Measurements from ENCODE around the gene GGA1. TPM values are rescaled to one million over a fixed set of nuclear protein-coding genes. Genes with fewer than 3 reads are reported as not detected.

Gene GGA1
- total and polyA plus RNA-seq, 2 donors, result 29.3 to 45.4 TPM

DNA sequence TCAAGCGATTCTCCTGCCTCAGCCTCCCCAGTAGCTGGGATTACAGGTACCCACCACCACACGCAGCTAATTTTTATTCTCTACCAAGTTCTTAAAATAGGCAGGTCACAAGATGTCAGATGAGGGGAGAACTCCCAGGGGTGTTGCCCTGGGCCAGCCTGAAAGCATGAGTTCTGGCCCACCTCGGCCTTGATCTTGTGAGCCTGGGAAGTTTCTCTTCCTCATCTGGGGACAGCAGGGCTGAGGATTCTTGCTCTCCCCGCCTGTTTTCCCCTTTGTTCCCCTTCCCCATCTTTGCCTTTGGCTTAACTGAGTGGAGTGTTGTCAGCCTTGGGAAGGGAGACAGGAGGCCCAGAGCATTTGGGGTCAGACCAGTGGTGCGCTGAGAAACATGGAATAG, 53.4 kb downstream of the GGA1 start:
- WGBS, result 88% methylated on average over 5 of the region's 5 CpGs
- Histone ChIP-seq H3K36me3 (ENCODE audit: insufficient read depth) (no peaks in the 10 kb centered on the region), H3K4me1 (ENCODE audit: insufficient read depth) (no peaks in the 10 kb centered on the region), H3K4me3 (ENCODE audit: low read depth, low read length) (no peak overlapping the region), H3K27ac (ENCODE audit: low read depth) (peak overlapping the region; percentile 26)
- no peak for DNase-seq (ENCODE audit: extremely low spot score)

GRCh38 chr22:37663521-37664140, 55.0 kb downstream of the GGA1 start:
- Histone ChIP-seq H3K4me3 (ENCODE audit: low read depth, low read length) (no peak overlapping the region), H3K4me1 (ENCODE audit: insufficient read depth) (no peaks in the 10 kb centered on the region), H3K27ac (ENCODE audit: low read depth) (no peak overlapping the region), H3K36me3 (ENCODE audit: insufficient read depth) (no peaks in the 10 kb centered on the region)
- 64% methylated on average over 16 of the region's 16 CpGs for WGBS
- no peak for DNase-seq (ENCODE audit: extremely low spot score)

DNA sequence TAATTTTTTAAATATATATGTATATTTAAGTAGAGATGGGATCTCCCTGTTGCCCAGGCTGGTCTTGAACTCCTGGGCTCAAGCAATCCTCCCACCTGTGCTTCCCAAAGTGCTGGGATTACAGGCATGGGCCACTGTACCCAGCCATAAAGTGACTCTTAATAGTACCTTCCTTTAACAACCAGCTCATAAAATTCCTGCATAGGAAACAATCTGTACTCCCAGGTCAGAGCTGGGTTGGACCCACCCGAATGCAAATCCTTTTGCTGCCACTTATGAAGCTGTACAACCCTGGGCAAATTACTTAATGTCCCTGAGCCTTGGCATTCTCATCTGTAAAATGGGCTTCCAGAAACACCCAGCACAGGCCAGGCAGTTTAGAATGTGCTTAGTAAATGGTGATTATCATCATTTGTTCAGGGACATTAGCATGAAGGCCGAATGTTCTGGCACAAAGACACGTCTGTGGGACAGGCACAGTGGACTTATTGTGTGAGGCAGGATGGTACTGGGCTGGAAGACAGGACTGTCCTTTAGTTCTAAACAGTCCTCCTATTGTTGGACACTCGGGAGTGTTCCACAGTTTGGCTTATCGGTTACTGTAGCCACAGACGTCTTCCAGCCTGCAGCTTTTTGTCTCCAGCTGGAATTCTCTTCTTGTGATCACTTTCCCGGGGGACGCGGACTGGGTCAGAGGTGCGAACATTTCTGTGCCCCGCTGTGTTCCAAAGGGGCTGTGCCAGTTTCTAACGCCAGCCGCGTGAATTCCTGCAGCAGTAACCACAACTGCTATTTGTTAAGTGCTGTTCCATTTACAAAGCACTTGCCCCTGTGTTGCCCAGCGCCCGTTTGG, 55.8 kb downstream of the GGA1 start:
- DNase-seq (ENCODE audit: extremely low spot score), result no peak
- WGBS, result 76% methylated on average over 16 of the region's 16 CpGs
- H3K4me3 ChIP-seq (ENCODE audit: low read depth, low read length), result no peak overlapping the region
- no peaks in the 10 kb centered on the region for H3K36me3 ChIP-seq (ENCODE audit: insufficient read depth)
- H3K27ac ChIP-seq (ENCODE audit: low read depth), result no peak overlapping the region
- no peaks in the 10 kb centered on the region for H3K4me1 ChIP-seq (ENCODE audit: insufficient read depth)

GRCh38 chr22:37665487-37665886, 56.9 kb downstream of the GGA1 start:
- Histone ChIP-seq H3K4me1 (ENCODE audit: insufficient read depth) (no peaks in the 10 kb centered on the region), H3K36me3 (ENCODE audit: insufficient read depth) (no peaks in the 10 kb centered on the region), H3K4me3 (ENCODE audit: low read depth, low read length) (no peak overlapping the region), H3K27ac (ENCODE audit: low read depth) (no peak overlapping the region)
- WGBS, result 92% methylated on average over 24 of the region's 24 CpGs
- DNase-seq (ENCODE audit: extremely low spot score), result no peak

DNA sequence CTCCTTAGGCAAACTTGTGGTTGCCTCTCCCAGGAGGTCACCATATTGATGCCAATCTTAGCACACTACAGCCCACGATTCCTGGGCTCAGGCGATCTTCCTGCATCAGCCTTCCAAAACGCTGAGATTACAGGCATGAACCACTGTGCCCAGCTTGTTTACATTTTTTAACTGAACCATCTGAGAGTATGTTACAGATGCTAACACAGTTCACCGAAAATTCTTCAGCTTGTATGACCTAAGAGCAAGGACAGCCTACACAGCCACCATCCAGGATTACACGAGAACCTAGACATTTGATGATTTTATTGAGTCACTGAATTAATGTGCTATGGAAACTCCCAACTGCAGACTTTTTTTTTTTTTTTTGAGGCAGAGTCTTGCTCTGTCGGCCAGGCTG, 61.0 kb downstream of the GGA1 start:
- H3K4me3 ChIP-seq (ENCODE audit: low read depth, low read length), result no peak overlapping the region
- 47% methylated on average over 6 of the region's 6 CpGs for WGBS
- no peaks in the 10 kb centered on the region for H3K36me3 ChIP-seq (ENCODE audit: insufficient read depth)
- H3K27ac ChIP-seq (ENCODE audit: low read depth), result no peak overlapping the region
- no peak for DNase-seq (ENCODE audit: extremely low spot score)
- H3K4me1 ChIP-seq (ENCODE audit: insufficient read depth), result no peaks in the 10 kb centered on the region

DNA sequence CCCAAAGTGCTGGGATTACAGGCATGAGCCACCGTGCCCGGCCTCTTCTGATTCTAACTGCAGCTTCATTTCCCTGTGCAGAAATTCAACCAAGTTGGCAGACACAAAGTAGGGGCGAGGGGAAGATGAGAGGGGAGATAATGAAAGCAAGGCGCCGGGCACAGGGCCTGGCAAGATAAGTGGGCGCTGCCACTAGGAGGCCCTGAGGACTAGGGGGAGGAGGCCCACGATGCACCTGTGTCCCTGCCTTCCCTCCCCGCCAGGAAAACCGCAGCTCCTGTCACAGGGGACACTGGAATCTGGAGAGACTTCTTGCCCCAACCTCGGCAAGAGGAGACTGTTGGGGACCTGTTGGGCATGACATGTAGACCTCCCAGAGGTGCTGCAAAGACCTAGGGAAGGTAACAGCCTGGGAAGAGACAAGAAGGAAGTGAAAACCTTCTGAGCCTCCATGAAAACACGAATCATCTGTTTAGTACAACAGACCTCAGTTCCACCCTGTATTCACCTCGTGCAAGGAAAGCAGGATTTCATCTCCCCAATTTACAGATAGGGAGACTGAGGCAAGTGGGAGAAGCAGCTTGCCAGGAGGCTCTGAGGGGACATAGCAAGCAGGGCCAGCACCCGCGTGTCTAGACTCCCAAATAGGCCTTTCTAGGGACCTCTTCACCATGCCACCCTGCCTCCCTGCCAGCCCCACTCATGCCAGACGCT, 63.7 kb downstream of the GGA1 start:
- DNase-seq (ENCODE audit: extremely low spot score), result no peak
- WGBS, result 74% methylated on average over 15 of the region's 15 CpGs
- Histone ChIP-seq H3K36me3 (ENCODE audit: insufficient read depth) (no peaks in the 10 kb centered on the region), H3K4me1 (ENCODE audit: insufficient read depth) (peaks cover 1% of the 10 kb centered on the region), H3K4me3 (ENCODE audit: low read depth, low read length) (no peak overlapping the region), H3K27ac (ENCODE audit: low read depth) (no peak overlapping the region)

DNA sequence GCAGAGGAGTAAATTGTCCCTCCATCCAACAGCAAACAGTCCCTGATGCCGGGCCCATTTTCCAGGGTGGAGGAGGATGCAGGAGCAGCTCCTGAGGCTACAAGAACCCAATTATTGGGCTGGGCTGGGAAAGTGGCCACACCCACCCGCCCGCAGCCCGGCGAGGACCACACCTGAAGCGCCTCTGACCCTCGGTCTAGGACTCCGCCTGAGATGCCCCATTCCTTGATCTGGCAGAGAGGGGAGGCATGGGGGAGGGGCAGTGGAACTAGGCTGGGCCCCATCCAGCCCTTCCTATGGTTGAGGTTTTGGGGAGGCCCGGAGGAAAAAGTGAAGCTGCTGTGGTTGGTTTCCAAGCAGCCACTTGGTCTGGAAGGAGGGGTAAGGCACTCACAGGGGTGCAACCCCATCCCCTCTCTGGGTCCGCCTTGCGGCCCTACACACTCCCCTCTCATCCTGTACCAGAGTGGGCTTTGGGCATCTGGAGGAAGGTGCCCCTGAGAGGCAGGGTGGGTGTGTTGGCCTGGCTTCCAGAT, 64.4 kb downstream of the GGA1 start:
- Histone ChIP-seq H3K4me3 (ENCODE audit: low read depth, low read length) (no peak overlapping the region), H3K4me1 (ENCODE audit: insufficient read depth) (peaks cover 1% of the 10 kb centered on the region), H3K36me3 (ENCODE audit: insufficient read depth) (no peaks in the 10 kb centered on the region), H3K27ac (ENCODE audit: low read depth) (no peak overlapping the region)
- no peak for DNase-seq (ENCODE audit: extremely low spot score)
- 66% methylated on average over 11 of the region's 11 CpGs for whole genome bisulfite sequencing

DNA sequence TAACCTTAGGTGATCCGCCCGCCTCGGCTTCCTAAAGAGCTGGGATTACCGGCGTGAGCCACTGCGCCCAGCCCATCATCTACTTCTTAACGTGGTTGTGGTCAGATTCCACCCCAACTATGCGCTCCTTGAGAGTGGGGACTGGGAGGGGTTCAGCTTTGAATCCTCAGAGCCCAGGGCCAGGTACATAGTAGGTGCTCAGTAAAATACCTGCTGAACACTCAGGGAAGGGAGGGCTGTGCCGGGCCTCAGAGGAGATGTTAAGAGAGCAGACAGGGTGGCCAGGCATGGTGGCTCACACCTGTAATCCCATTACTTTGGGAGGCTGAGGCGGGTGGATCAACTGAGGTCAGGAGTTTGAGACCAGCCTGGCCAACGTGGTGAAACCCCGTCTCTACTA, 65.6 kb downstream of the GGA1 start:
- Histone ChIP-seq H3K36me3 (ENCODE audit: insufficient read depth) (no peaks in the 10 kb centered on the region), H3K4me3 (ENCODE audit: low read depth, low read length) (no peak overlapping the region), H3K4me1 (ENCODE audit: insufficient read depth) (peaks cover 1% of the 10 kb centered on the region), H3K27ac (ENCODE audit: low read depth) (peak overlapping the region; percentile 65)
- DNase-seq (ENCODE audit: extremely low spot score), result no peak
- 75% methylated on average over 12 of the region's 12 CpGs for WGBS

- peak; percentile 88 for DNase-seq (ENCODE audit: extremely low spot score)
- Histone ChIP-seq H3K36me3 (ENCODE audit: insufficient read depth) (no peaks in the 10 kb centered on the region), H3K27ac (ENCODE audit: low read depth) (peak within 1 kb of the TSS; percentile 97), H3K4me1 (ENCODE audit: insufficient read depth) (peaks cover 1% of the 10 kb centered on the region), H3K4me3 (ENCODE audit: low read depth, low read length) (peak within 1 kb of the TSS; percentile 55)
- WGBS, result 2% methylated on average over 34 of the region's 34 CpGs
Measured at GRCh38 chr22:37674951-37675929, 66.6 kb downstream of the GGA1 start, which contains the start of gene LGALS1. Gene LGALS1 (plus strand): TSS chr22:37675636. CDS start chr22:37675703, 67 bp downstream.

GRCh38 chr22:37675930-37676735, 67.5 kb downstream of the GGA1 start:
- Histone ChIP-seq H3K4me3 (ENCODE audit: low read depth, low read length) (peak overlapping the region; percentile 55), H3K4me1 (ENCODE audit: insufficient read depth) (peaks cover 1% of the 10 kb centered on the region), H3K27ac (ENCODE audit: low read depth) (peak overlapping the region; percentile 97), H3K36me3 (ENCODE audit: insufficient read depth) (no peaks in the 10 kb centered on the region)
- DNase-seq (ENCODE audit: extremely low spot score), result no peak
- WGBS, result 3% methylated on average over 17 of the region's 17 CpGs

DNA sequence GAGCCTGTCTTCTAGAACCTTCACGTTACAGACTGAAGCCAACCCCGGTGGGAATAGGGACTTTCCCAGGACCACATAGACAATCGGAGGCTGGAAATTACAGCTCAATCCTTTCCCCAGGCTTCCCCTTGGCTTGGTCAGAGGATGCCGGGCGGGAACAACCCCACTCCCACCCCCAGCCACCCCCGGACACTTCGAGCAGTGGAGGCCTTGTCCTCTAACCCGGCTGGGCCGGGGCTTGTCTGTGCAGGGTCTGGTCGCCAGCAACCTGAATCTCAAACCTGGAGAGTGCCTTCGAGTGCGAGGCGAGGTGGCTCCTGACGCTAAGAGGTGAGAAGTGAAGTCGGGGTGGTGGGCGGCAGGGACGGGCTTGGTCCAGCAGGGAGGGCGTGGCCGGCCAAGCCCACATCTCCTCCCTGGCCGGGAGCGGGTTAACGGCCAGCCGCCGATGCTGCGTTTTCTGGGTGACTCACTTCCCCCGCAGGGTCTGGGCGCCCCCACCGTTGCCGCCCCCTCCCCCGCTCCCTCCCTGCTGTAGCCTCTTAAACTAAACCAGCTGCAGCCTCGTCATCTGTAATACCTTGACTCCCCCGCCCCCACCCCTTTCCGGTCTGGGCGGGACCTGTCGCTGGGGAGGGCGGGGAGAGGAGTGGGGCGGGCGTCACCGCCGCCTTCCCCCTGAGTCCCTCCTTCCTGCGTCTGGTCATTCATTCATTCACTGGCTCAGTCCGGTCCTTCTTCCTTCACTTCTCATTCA, 68.3 kb downstream of the GGA1 start:
- Histone ChIP-seq H3K4me1 (ENCODE audit: insufficient read depth) (peaks cover 1% of the 10 kb centered on the region), H3K27ac (ENCODE audit: low read depth) (peak overlapping the region; percentile 97), H3K36me3 (ENCODE audit: insufficient read depth) (no peaks in the 10 kb centered on the region), H3K4me3 (ENCODE audit: low read depth, low read length) (peak overlapping the region; percentile 55)
- WGBS, result under 1% methylated on average over 42 of the region's 42 CpGs
- DNase-seq (ENCODE audit: extremely low spot score), result peak; percentile 73
